HepG2 (cell line): ENCODE results near the gene ZCRB1. TPM values are rescaled to one million over a fixed set of nuclear protein-coding genes. Genes with fewer than 3 reads are reported as not detected.

ENCODE experiments used
- ATAC-seq: fragments of 200-7000 bp; cut with Tn5 transposase; 3 replicates; pipeline ENCODE4 v1.9.1; 2020; ENCODE audit warnings: mild to moderate bottlenecking, moderate library complexity
- BruUV-seq: library from RNA; stranded (reverse); fragments of 400-500 nt; replicated peaks from 2 replicates; lab custom pipeline; 2021; lab: Mats Ljungman, UMichigan
- CTCF ChIA-PET: fragments of 300-600 bp; formaldehyde crosslinking; extraction: SDS; loops from one replicate; lab custom pipeline; 2021; ENCODE audit warnings: low total read pairs, inconsistent platforms, low intra/inter-chr PET ratio; lab: Yijun Ruan, JAX
- POLR2A ChIA-PET: fragments of 350-600 bp; sonication (Branson Sonifier 250); formaldehyde crosslinking; loops from one replicate; lab custom pipeline; 2020; ENCODE audit warnings: antibody characterized with exemption, inconsistent platforms; lab: Yijun Ruan, JAX
- DNase-seq: peaks from one replicate; pipeline ENCODE4 v3.0.0-alpha.2; 2015; ENCODE audit warnings: low spot score
- FAIRE-seq: peaks from 3 replicates; lab custom pipeline; 2011; peaks lifted over from hg19 to GRCh38; lab: Jason Lieb, UNC
- H2AFZ ChIP-seq: one replicate; pipeline ENCODE4 v1.6.1; 2011; ENCODE audit warnings: low read length, inconsistent platforms
- H3K27ac ChIP-seq: fragments of 300-600 bp; 3 replicates; pipeline ENCODE4 v1.8.0; 2011; ENCODE audit warnings: mixed run types, mild to moderate bottlenecking, mixed read lengths, low read length, inconsistent platforms; ENCODE audit not compliant: insufficient read depth; ENCODE audit errors: extremely low read length
- H3K27me3 ChIP-seq, 2 experiments: fragments of 200-600 bp in 1 of 2; 2 replicates in 1 of 2; 3 replicates in 1 of 2; pipeline versions ENCODE4 v1.6.0 to v1.8.0; 2011; ENCODE audit warnings: low read length in 2 of 2, mild to moderate bottlenecking in 2 of 2, moderate library complexity in 2 of 2, inconsistent platforms in 1 of 2; ENCODE audit not compliant: insufficient read depth in 2 of 2, control insufficient read depth in 1 of 2
- H3K36me3 ChIP-seq, 2 experiments: fragments of 200-600 bp in 1 of 2; replicated peaks in 1 of 2; 2 replicates in 1 of 2; 3 replicates in 1 of 2; pipeline versions ENCODE4 v1.5.1 to v1.8.0; 2011; ENCODE audit warnings: low read length in 2 of 2, inconsistent platforms in 1 of 2; ENCODE audit not compliant: insufficient read depth in 2 of 2, control insufficient read depth in 1 of 2
- H3K4me1 ChIP-seq: 2 replicates; pipeline ENCODE4 v1.5.1; 2012; ENCODE audit warnings: low read length, inconsistent platforms; ENCODE audit not compliant: insufficient read depth
- H3K4me2 ChIP-seq: 2 replicates; pipeline ENCODE4 v1.6.0; 2011; ENCODE audit warnings: low read depth, low read length, inconsistent platforms
- H3K4me3 ChIP-seq, 3 experiments: fragments of 200-600 bp in 1 of 3; sonication (generic), shearing (Covaris generic) in 1 of 3; replicated peaks in 1 of 3; 2 replicates each; pipeline ENCODE4 v1.5.1; 2011 to 2016; ENCODE audit warnings: low read length in 3 of 3, inconsistent platforms in 2 of 3, low read depth in 2 of 3, mild to moderate bottlenecking in 2 of 3, control low read depth in 1 of 3, mixed read lengths in 1 of 3; ENCODE audit not compliant: insufficient read depth in 1 of 3
- H3K79me2 ChIP-seq: one replicate; pipeline ENCODE4 v1.6.1; 2011; ENCODE audit warnings: low read length, inconsistent platforms; ENCODE audit not compliant: insufficient read depth
- H3K9ac ChIP-seq: 2 replicates; pipeline ENCODE4 v1.6.0; 2011; ENCODE audit warnings: mild to moderate bottlenecking, low read depth, low read length, inconsistent platforms; ENCODE audit not compliant: insufficient read depth
- H3K9me3 ChIP-seq: 2 replicates; pipeline ENCODE4 v1.5.1; 2012; ENCODE audit warnings: mild to moderate bottlenecking, low read length
- H4K20me1 ChIP-seq: 2 replicates; pipeline ENCODE4 v1.6.0; 2011; ENCODE audit warnings: inconsistent platforms, mild to moderate bottlenecking, low read length, moderate library complexity; ENCODE audit not compliant: insufficient read depth
- ATF7 ChIP-seq, 2 experiments: fragments of 450-650 bp in 1 of 2; sonication (generic) in 1 of 2; formaldehyde crosslinking in 1 of 2; IDR thresholded peaks; 2 replicates each; pipeline versions ENCODE4 v1.4.0 to v1.6.1; 2016 to 2020; ENCODE audit warnings: antibody characterized with exemption in 1 of 2, mild to moderate bottlenecking in 1 of 2, missing genetic modification reagents in 1 of 2
- HOXA7 ChIP-seq: sonication (generic); formaldehyde crosslinking; IDR thresholded peaks from 2 replicates; pipeline ENCODE4 v1.8.1; 2022; ENCODE audit warnings: mild to moderate bottlenecking, missing genetic modification reagents, moderate library complexity
- KLF13 ChIP-seq: sonication (generic); formaldehyde crosslinking; IDR thresholded peaks from 2 replicates; pipeline ENCODE4 v1.4.0; 2020; ENCODE audit warnings: mild to moderate bottlenecking, missing genetic modification reagents
- KLF15 ChIP-seq: sonication (generic); formaldehyde crosslinking; IDR thresholded peaks from 2 replicates; pipeline ENCODE4 v1.8.1; 2023; ENCODE audit warnings: borderline replicate concordance, mild to moderate bottlenecking, inconsistent platforms, missing genetic modification reagents, mixed read lengths
- RBM22 ChIP-seq: fragments of 200-400 bp; formaldehyde crosslinking; optimal IDR thresholded peaks from 2 replicates; pipeline ENCODE3; 2017; ENCODE audit warnings: mild to moderate bottlenecking, low read length, moderate library complexity
- SP1 ChIP-seq, 2 experiments: fragments of 450-650 bp in 1 of 2; sonication (generic) in 1 of 2; formaldehyde crosslinking in 1 of 2; IDR thresholded peaks; 2 replicates each; pipeline versions ENCODE4 v1.4.0 to v1.6.1; 2016 to 2020; ENCODE audit warnings: missing genetic modification reagents in 1 of 2
- TOE1 ChIP-seq: sonication (generic); formaldehyde crosslinking; IDR thresholded peaks from 2 replicates; pipeline ENCODE4 v1.4.0; 2020; ENCODE audit warnings: mild to moderate bottlenecking, missing genetic modification reagents
- ZBTB34 ChIP-seq: sonication (generic); formaldehyde crosslinking; IDR thresholded peaks from 2 replicates; pipeline ENCODE4 v1.8.0; 2022; ENCODE audit warnings: mild to moderate bottlenecking, missing genetic modification reagents
- ZBTB42 ChIP-seq: sonication (generic); formaldehyde crosslinking; IDR thresholded peaks from 2 replicates; pipeline ENCODE4 v1.5.0; 2020; ENCODE audit warnings: mild to moderate bottlenecking, missing genetic modification reagents
- ZBTB7A ChIP-seq: sonication (generic); formaldehyde crosslinking; IDR thresholded peaks from 2 replicates; pipeline ENCODE4 v1.8.0; 2022; ENCODE audit warnings: mild to moderate bottlenecking, missing genetic modification reagents
- ZNF142 ChIP-seq: sonication (generic); formaldehyde crosslinking; IDR thresholded peaks from 2 replicates; pipeline ENCODE4 v1.4.0; 2020; ENCODE audit warnings: missing genetic modification reagents
- ZNF207 ChIP-seq: fragments of 450-650 bp; IDR thresholded peaks from 2 replicates; pipeline ENCODE4 v1.6.1; 2016; ENCODE audit warnings: antibody characterized with exemption, borderline replicate concordance
- WGBS: methylation state at CpG from one replicate; pipeline ENCODE4 v1.1.6; 2017; ENCODE audit warnings: low lambda C conversion rate; 5-methylcytosine and 5-hydroxymethylcytosine counted together
- in situ Hi-C: cut with HindIII; loops from 2 replicates; pipeline ENCODE4 v1.10.0; 2017; ENCODE audit warnings: low pct_unique_long_range_greater_than_20kb; ENCODE audit not compliant: extremely low pct_ligation_motif_present
- intact Hi-C: fragments of 100-400 bp; cut with micrococcal nuclease; formaldehyde crosslinking; loops from one replicate; pipeline ENCODE4 v1.10.0; 2022; ENCODE audit not compliant: unreplicated experiment
- polyA plus RNA-seq, 8 experiments: library from polyadenylated mRNA; depleted of rRNA in 3 of 8; stranded (reverse) in 7 of 8; unstranded in 1 of 8; fragments of >200 nt; fragmentation: Illumina TruSeq in 4 of 8; extraction: Trizol in 4 of 8; gene quantifications; 2 replicates each; pipeline versions ENCODE4 v1.2.1 to v1.2.3, GENCODE V29; 2011 to 2016; ENCODE audit warnings: low read depth in 4 of 8, missing spikeins in 1 of 8, mixed read lengths in 1 of 8; ENCODE audit not compliant: insufficient read depth in 1 of 8
- total RNA-seq, 5 experiments: library from RNA; depleted of rRNA; stranded (reverse); fragments of >200 nt; fragmentation: Illumina TruSeq; extraction: Trizol; gene quantifications; 2 replicates each; pipeline ENCODE4 v1.2.3, GENCODE V29; 2016; ENCODE audit warnings: low read depth in 1 of 5
- TF ChIP-seq, protein P1 (sequence below): sonication (generic); formaldehyde crosslinking; conservative IDR thresholded peaks from 2 replicates; pipeline ENCODE4 v1.4.0; 2020; ENCODE audit warnings: missing genetic modification reagents

The ZCRB1 gene
- total and polyA plus RNA-seq, 2 of the 13 experiments (the other 11 are each of a cell fraction or from before 2014, with no cell fraction given) = 43.5 to 49.8 TPM

DNA sequence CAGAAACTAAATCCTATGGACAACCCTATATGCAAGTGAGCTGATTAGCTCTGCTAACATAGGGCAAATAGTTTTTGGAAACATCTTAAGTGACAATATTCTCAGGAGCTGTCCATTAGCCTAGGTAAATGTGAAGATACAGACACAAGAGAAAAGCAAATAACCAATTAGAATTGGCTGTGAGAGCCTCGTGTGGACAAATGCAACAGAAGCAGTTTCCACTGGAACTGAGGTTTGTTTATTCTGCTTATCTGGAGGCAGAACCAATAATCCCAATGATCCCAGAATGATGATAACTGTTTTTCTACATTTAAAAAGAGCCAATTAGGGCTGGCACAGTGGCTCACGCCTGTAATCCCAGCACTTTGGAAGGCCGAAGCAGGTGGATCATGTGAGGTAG, 44.6 kb downstream of the ZCRB1 start:
- Histone ChIP-seq H3K27me3 (no peaks in the 10 kb centered on the region), H3K27ac (no peak overlapping the region), H3K4me2 (no peak overlapping the region), H3K4me1 (peaks cover 16% of the 10 kb centered on the region), H3K9ac (no peak overlapping the region), H4K20me1 (no peaks in the 10 kb centered on the region), H3K79me2 (no peaks in the 10 kb centered on the region), H3K9me3 (no peaks in the 10 kb centered on the region), H2AFZ (no peak overlapping the region), H3K4me3 (no peak overlapping the region), H3K36me3 (no peaks in the 10 kb centered on the region)
- FAIRE-seq = no peak
- intact Hi-C loops (no loop called here), in situ Hi-C loops (no loop called here)
- TF ChIP-seq ATF7 (IDR thresholded peaks at IDR 0.05) = no peak
- TF ChIP-seq ATF7 (CRISPR knock-in tag; IDR thresholded peaks at IDR 0.05) = no peak
- TF ChIP-seq ZNF142 (CRISPR knock-in tag) = no peak
- TF ChIP-seq ZBTB42 (CRISPR knock-in tag) = no peak
- TF ChIP-seq ZBTB7A (CRISPR knock-in tag) = no peak
- no peak for TF ChIP-seq SP1 (IDR thresholded peaks at IDR 0.05)
- TF ChIP-seq SP1 (CRISPR knock-in tag; IDR thresholded peaks at IDR 0.05) = no peak
- no peak for TF ChIP-seq ZBTB34 (CRISPR knock-in tag)
- no peak for TF ChIP-seq HOXA7 (CRISPR knock-in tag)
- TF ChIP-seq TOE1 (CRISPR knock-in tag) = no peak
- TF ChIP-seq, protein P1, sequence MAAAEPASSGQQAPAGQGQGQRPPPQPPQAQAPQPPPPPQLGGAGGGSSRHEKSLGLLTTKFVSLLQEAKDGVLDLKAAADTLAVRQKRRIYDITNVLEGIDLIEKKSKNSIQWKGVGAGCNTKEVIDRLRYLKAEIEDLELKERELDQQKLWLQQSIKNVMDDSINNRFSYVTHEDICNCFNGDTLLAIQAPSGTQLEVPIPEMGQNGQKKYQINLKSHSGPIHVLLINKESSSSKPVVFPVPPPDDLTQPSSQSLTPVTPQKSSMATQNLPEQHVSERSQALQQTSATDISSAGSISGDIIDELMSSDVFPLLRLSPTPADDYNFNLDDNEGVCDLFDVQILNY (CRISPR knock-in tag) = no peak
- TF ChIP-seq ZNF207 = no peak
- no peak for TF ChIP-seq KLF13
- no peak for TF ChIP-seq KLF15
- TF ChIP-seq RBM22 = no peak
- ATAC-seq = no peak; the same call in 2 of the 3 replicates
- peak; percentile 9 for DNase-seq
- ChIA-PET POLR2A (no interaction called here), CTCF (no interaction called here)
- 3% methylated on average over 3 of the region's 3 CpGs for WGBS
- BruUV-seq = no TSS peak
